B cell (primary cell): ENCODE results near the gene CABLES1. TPM values are rescaled to one million over a fixed set of nuclear protein-coding genes. Genes with fewer than 3 reads are reported as not detected.

Experiments used
- ATAC-seq: fragments of 200-7000 bp; cut with Tn5 transposase; one replicate; pipeline ENCODE4 v1.10.0; 2021; ENCODE audit warnings: low read depth, mild to moderate bottlenecking, moderate number of reproducible peaks, moderate library complexity
- CTCF ChIA-PET: fragments of 350-600 bp; sonication (Branson Sonifier 250); formaldehyde crosslinking; loops from one replicate; lab custom pipeline; 2021; ENCODE audit warnings: antibody characterized with exemption, inconsistent platforms; lab: Charles Lee
- POLR2A ChIA-PET: fragments of 350-600 bp; sonication (Branson Sonifier 250); formaldehyde crosslinking; loops from one replicate; lab custom pipeline; 2021; ENCODE audit warnings: antibody characterized with exemption; lab: Charles Lee
- DNase-seq: peaks from one replicate; pipeline ENCODE4 v3.0.0; 2013
- H2AFZ ChIP-seq: 2 replicates; pipeline ENCODE4 v1.6.1; 2012; ENCODE audit warnings: mild to moderate bottlenecking, low read depth, low read length; ENCODE audit not compliant: insufficient read depth, poor library complexity, severe bottlenecking
- H3K27ac ChIP-seq, 2 donors: 1 replicate in 1 of 2; 2 replicates in 1 of 2; pipeline ENCODE4 v1.5.1; 2012 to 2013; ENCODE audit warnings: low read length in 2 of 2, mild to moderate bottlenecking in 2 of 2, moderate library complexity in 1 of 2
- H3K27me3 ChIP-seq, 4 experiments: fragments of 200-600 bp in 1 of 4; sonication (generic) in 1 of 4; replicated peaks in 1 of 4; 1 replicate in 2 of 4; 2 replicates in 2 of 4; pipeline versions ENCODE4 v1.6.1 to v1.7.0; 2013 to 2016; ENCODE audit warnings: low read length in 3 of 4, mild to moderate bottlenecking in 2 of 4, mixed read lengths in 1 of 4, moderate library complexity in 1 of 4; ENCODE audit not compliant: insufficient read depth in 4 of 4, control insufficient read depth in 3 of 4; ENCODE audit errors: control extremely low read depth in 1 of 4
- H3K36me3 ChIP-seq, 2 experiments: replicated peaks in 1 of 2; 1 replicate in 1 of 2; 2 replicates in 1 of 2; pipeline versions ENCODE4 v1.6.1 to v1.7.1; 2013; ENCODE audit warnings: low read length in 1 of 2; ENCODE audit not compliant: insufficient read depth in 2 of 2, control insufficient read depth in 1 of 2; ENCODE audit errors: control extremely low read depth in 1 of 2, extremely low read depth in 1 of 2
- H3K4me1 ChIP-seq, 2 donors: fragments of 200-600 bp in 1 of 2; sonication (generic) in 1 of 2; 1 replicate in 1 of 2; 2 replicates in 1 of 2; pipeline versions ENCODE4 v1.5.1 to v1.6.1; 2013 to 2017; ENCODE audit warnings: low read length in 2 of 2; ENCODE audit not compliant: control insufficient read depth in 2 of 2, insufficient read depth in 2 of 2
- H3K4me2 ChIP-seq: replicated peaks from 2 replicates; pipeline ENCODE3; 2012; ENCODE audit warnings: mild to moderate bottlenecking, low read depth, low read length; ENCODE audit not compliant: poor library complexity, severe bottlenecking
- H3K4me3 ChIP-seq, 5 experiments: fragments of 200-600 bp in 1 of 5; sonication (generic) in 1 of 5; 1 replicate in 3 of 5; 2 replicates in 2 of 5; pipeline versions ENCODE4 v1.5.1 to v1.7.0; 2011 to 2016; ENCODE audit warnings: low read length in 4 of 5, mild to moderate bottlenecking in 4 of 5, low read depth in 2 of 5, control low read depth in 1 of 5, moderate library complexity in 1 of 5; ENCODE audit not compliant: insufficient read depth in 1 of 5; ENCODE audit errors: control extremely low read depth in 1 of 5, extremely low read depth in 1 of 5
- H3K79me2 ChIP-seq: fragments of 200-600 bp; sonication (generic); one replicate; pipeline ENCODE4 v1.6.0; 2016; ENCODE audit warnings: low read length; ENCODE audit not compliant: control insufficient read depth, insufficient read depth
- H3K9ac ChIP-seq: fragments of 200-600 bp; sonication (generic); 2 replicates; pipeline ENCODE4 v1.6.1; 2017; ENCODE audit warnings: mild to moderate bottlenecking, low read length, moderate library complexity
- H3K9me3 ChIP-seq, 3 donors: one replicate each; pipeline versions ENCODE4 v1.6.1 to v1.7.1; 2013; ENCODE audit warnings: low read length in 2 of 3; ENCODE audit not compliant: control insufficient read depth in 2 of 3, insufficient read depth in 1 of 3; ENCODE audit errors: control extremely low read depth in 1 of 3
- H4K20me1 ChIP-seq: 2 replicates; pipeline ENCODE4 v1.6.0; 2012; ENCODE audit warnings: mild to moderate bottlenecking, low read length; ENCODE audit not compliant: insufficient read depth, control insufficient read depth, poor library complexity, severe bottlenecking
- H3K27ac Mint-ChIP-seq: one replicate; pipeline ENCODE4 v1.8.0; 2021; ENCODE audit warnings: mixed read lengths
- H3K27me3 Mint-ChIP-seq: one replicate; pipeline ENCODE4 v1.8.0; 2021; ENCODE audit warnings: mixed read lengths
- H3K4me1 Mint-ChIP-seq: one replicate; pipeline ENCODE4 v1.8.0; 2021; ENCODE audit warnings: mixed read lengths
- H3K4me3 Mint-ChIP-seq: one replicate; pipeline ENCODE4 v1.8.0; 2021; ENCODE audit warnings: mixed read lengths
- H3K9me3 Mint-ChIP-seq: one replicate; pipeline ENCODE4 v1.8.0; 2022; ENCODE audit warnings: mixed read lengths; ENCODE audit not compliant: insufficient read depth
- EZH2 ChIP-seq: IDR thresholded peaks from 2 replicates; pipeline ENCODE4 v1.6.1; 2012; ENCODE audit warnings: borderline replicate concordance, low read depth, mild to moderate bottlenecking, moderate library complexity, low read length; ENCODE audit not compliant: insufficient read depth, poor library complexity, severe bottlenecking
- WGBS: methylation state at CpG from one replicate; pipeline ENCODE4 v1.1.5; 2013; ENCODE audit warnings: missing lambda C conversion rate; ENCODE audit not compliant: insufficient coverage; 5-methylcytosine and 5-hydroxymethylcytosine counted together
- intact Hi-C: fragments of 100-400 bp; cut with micrococcal nuclease; formaldehyde crosslinking; loops from one replicate; pipeline ENCODE4 v1.10.0; 2022
- polyA plus RNA-seq: library from polyadenylated mRNA; depleted of rRNA; stranded (reverse); fragments of >200 nt; gene quantifications from 2 replicates; pipeline ENCODE4 v1.2.3, GENCODE V29; 2012
- total RNA-seq, 2 donors: library from RNA; stranded (reverse); fragments of 120-200 nt in 1 of 2; gene quantifications; 1 replicate in 1 of 2; 2 replicates in 1 of 2; pipeline versions ENCODE4 v1.2.3 to v1.2.4, GENCODE V29; 2013 to 2022
- TF ChIP-seq, protein P1 (sequence below): fragments of 200-600 bp; IDR thresholded peaks from one replicate; pipeline ENCODE4 v1.8.0; 2022; ENCODE audit warnings: antibody characterized with exemption, mild to moderate bottlenecking

CABLES1 gene
- total and polyA plus RNA-seq, 2 donors (not counting 1 experiment from before 2014, with no cell fraction given): 0.30 to 56.3 TPM

DNA sequence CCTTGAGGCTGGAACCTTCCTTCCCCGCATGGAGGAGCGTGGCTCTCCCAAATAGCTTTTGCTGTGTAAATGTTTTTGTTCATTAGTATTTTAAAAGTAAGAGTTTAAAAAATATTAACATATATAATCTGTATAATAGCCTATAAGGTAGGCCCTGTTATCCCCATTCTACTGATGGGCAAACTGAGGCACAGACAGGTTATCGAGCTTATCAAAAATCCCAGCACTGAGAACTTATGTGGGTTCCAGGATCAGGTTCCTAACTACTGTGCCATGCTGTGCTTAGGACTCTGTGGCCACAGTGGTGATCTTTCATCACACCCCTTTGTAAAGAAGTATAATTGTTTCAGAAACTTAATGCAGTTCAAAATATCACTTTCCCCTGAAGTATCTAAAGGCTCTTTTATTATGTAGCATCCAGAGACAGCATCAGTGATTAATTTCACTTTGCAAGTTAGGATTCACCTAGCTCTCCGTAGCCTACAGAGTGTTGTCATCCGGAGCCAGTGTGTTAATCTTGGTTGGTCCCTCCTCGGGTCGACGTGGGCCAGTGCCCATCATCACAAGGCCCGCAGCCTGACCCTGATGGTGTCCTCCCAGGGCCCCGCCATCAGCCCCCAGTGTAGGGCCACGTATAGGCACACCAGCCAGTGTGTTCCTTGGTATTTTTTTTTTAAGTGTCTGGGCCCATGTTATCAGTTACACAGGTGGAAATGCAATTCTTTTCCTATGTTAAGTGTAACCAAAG, 28.7 kb downstream of the CABLES1 start:
- TF ChIP-seq EZH2: no peak
- TF ChIP-seq, protein P1, sequence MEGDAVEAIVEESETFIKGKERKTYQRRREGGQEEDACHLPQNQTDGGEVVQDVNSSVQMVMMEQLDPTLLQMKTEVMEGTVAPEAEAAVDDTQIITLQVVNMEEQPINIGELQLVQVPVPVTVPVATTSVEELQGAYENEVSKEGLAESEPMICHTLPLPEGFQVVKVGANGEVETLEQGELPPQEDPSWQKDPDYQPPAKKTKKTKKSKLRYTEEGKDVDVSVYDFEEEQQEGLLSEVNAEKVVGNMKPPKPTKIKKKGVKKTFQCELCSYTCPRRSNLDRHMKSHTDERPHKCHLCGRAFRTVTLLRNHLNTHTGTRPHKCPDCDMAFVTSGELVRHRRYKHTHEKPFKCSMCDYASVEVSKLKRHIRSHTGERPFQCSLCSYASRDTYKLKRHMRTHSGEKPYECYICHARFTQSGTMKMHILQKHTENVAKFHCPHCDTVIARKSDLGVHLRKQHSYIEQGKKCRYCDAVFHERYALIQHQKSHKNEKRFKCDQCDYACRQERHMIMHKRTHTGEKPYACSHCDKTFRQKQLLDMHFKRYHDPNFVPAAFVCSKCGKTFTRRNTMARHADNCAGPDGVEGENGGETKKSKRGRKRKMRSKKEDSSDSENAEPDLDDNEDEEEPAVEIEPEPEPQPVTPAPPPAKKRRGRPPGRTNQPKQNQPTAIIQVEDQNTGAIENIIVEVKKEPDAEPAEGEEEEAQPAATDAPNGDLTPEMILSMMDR: no peak
- no peaks in the 10 kb centered on the region for H3K79me2 ChIP-seq
- ChIA-PET CTCF (no interaction called here), POLR2A (interaction anchor here (0.6 kb wide), 1 partner anchor 65 kb away, joined by 13 read pairs; no protein-coding TSS in a partner anchor)
- Mint-ChIP-seq H3K4me1 (no peaks in the 10 kb centered on the region), H3K9me3 (no peaks in the 10 kb centered on the region), H3K27me3 (peaks cover 19% of the 10 kb centered on the region), H3K27ac (no peak overlapping the region), H3K4me3 (no peak overlapping the region)
- intact Hi-C loops: no loop called here
- H3K27me3 ChIP-seq: no peaks in the 10 kb centered on the region
- H3K4me2 ChIP-seq: no peak overlapping the region
- 89% methylated on average over 8 of the region's 11 CpGs for WGBS
- no peaks in the 10 kb centered on the region for H4K20me1 ChIP-seq
- no peaks in the 10 kb centered on the region for H3K4me1 ChIP-seq
- no peaks in the 10 kb centered on the region for H3K9me3 ChIP-seq
- H3K36me3 ChIP-seq: no peaks in the 10 kb centered on the region
- no peak for DNase-seq
- H3K27ac ChIP-seq: no peak overlapping the region
- H3K4me3 ChIP-seq: no peak overlapping the region
- ATAC-seq: no peak
- no peak overlapping the region for H2AFZ ChIP-seq
- H3K9ac ChIP-seq: no peak overlapping the region

DNA sequence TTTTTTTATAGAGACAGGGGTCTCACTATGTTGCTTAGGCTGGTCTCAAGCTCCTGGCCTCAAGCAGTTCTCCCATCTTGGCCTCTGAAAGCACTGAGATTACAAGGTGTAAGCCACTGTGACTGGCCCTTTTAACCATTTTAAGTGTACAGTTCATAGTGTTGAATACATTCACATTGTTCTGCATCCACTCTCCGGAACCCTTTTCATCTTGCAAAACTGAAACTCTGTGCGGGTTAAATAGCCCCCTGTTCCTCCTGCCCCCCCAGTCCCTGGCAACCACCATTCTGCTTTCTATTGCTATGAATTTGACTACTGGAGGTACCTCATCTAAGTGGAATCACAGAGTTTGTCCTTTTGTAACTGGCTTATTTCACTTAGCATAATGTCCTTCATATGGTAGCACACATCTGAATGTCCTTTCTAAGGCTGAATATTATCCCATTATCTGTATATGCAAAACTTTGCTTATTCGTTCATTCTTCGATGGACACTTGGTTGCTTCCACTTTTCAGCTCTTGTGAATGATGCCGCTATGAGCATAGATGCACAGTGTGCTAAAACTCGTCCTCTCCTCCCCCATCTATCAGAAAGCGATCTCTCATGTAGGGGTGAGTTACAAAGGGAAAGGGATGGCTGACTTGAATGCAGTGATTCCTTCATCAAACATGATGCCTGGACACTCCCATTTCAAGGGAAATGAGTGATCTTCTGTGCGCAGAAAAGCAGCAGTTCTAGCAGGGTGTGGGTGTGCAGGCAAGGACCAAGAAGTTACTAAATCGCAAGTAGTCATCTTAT, 30.2 kb downstream of the CABLES1 start:
- no peaks in the 10 kb centered on the region for H4K20me1 ChIP-seq
- Mint-ChIP-seq H3K4me1 (no peaks in the 10 kb centered on the region), H3K4me3 (no peak overlapping the region), H3K27me3 (peaks cover 16% of the 10 kb centered on the region), H3K27ac (no peak overlapping the region), H3K9me3 (no peaks in the 10 kb centered on the region)
- H3K27ac ChIP-seq: no peak overlapping the region
- no peaks in the 10 kb centered on the region for H3K9me3 ChIP-seq
- H3K4me1 ChIP-seq: no peaks in the 10 kb centered on the region
- no peaks in the 10 kb centered on the region for H3K36me3 ChIP-seq
- H3K4me2 ChIP-seq: no peak overlapping the region
- intact Hi-C loops: no loop called here
- no peak overlapping the region for H3K9ac ChIP-seq
- TF ChIP-seq EZH2: no peak
- TF ChIP-seq, protein P1: no peak
- ChIA-PET CTCF (no interaction called here), POLR2A (no interaction called here)
- no peak for ATAC-seq
- H3K4me3 ChIP-seq: no peak overlapping the region
- DNase-seq: no peak
- H2AFZ ChIP-seq: no peak overlapping the region
- H3K27me3 ChIP-seq: no peaks in the 10 kb centered on the region
- no peaks in the 10 kb centered on the region for H3K79me2 ChIP-seq
- WGBS: 100% methylated on average over 1 of the region's 9 CpGs
